Measurements from ENCODE around the gene ITGA8. TPM values are rescaled to one million over a fixed set of nuclear protein-coding genes. Genes with fewer than 3 reads are reported as not detected.

The ITGA8 gene
- total RNA-seq, 1 donor from 2014 or later, result 1.7 TPM

DNA sequence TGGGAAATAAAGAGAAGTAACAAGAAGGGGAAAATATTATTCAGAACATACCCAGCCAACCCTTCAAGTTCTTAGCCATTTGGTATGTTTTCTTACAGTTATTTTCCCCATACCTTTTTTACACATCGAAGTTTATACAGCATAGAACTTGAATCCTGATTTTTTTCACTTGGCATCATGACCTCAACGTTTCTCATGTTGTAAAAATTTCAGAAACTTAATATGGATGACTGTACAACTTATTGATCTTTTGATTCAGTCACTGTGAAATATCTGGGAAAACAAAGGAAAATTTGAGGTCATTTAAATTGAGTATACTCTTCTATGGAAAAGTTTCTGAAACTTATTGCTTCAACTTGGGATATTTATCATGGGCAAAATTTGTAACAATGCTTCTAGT lies 245.1 kb downstream of the ITGA8 start:
- Histone ChIP-seq H3K36me3 (no peaks in the 10 kb centered on the region), H3K27ac (replicated peaks) (no peak overlapping the region), H3K4me3 (no peak overlapping the region), H3K4me1 (peaks cover 12% of the 10 kb centered on the region), H3K9me3 (replicated peaks) (peaks cover 4% of the 10 kb centered on the region), H3K27me3 (ENCODE audit: low read depth) (peaks cover 34% of the 10 kb centered on the region)
- intact Hi-C loops (cut with micrococcal nuclease), result no loop called here
- no peak for DNase-seq
- TF ChIP-seq, protein P1, sequence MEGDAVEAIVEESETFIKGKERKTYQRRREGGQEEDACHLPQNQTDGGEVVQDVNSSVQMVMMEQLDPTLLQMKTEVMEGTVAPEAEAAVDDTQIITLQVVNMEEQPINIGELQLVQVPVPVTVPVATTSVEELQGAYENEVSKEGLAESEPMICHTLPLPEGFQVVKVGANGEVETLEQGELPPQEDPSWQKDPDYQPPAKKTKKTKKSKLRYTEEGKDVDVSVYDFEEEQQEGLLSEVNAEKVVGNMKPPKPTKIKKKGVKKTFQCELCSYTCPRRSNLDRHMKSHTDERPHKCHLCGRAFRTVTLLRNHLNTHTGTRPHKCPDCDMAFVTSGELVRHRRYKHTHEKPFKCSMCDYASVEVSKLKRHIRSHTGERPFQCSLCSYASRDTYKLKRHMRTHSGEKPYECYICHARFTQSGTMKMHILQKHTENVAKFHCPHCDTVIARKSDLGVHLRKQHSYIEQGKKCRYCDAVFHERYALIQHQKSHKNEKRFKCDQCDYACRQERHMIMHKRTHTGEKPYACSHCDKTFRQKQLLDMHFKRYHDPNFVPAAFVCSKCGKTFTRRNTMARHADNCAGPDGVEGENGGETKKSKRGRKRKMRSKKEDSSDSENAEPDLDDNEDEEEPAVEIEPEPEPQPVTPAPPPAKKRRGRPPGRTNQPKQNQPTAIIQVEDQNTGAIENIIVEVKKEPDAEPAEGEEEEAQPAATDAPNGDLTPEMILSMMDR (IDR thresholded peaks at IDR 0.05; ENCODE audit: borderline replicate concordance), result no peak

DNA sequence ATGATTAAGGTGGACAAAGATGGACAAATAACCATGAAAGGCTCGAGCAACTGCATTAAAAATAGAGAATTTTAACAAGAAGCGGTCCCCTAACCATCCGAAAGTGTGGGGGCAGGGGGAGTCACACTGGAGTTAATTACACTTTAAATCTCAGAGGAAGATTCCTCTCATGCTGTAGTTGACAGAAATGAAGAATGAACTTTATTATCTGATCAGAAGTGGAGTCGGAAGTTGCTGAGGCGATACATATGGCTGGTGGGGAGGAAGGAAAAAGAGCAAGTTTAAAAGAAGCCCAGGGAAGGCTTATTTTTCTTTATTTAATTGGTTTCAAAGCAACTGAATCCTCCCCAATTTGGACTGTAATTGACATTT lies 246.3 kb downstream of the ITGA8 start:
- TF ChIP-seq, protein P1 (IDR thresholded peaks at IDR 0.05; ENCODE audit: borderline replicate concordance), result no peak
- Histone ChIP-seq H3K4me1 (peaks cover 12% of the 10 kb centered on the region), H3K27ac (replicated peaks) (no peak overlapping the region), H3K9me3 (replicated peaks) (peaks cover 4% of the 10 kb centered on the region), H3K36me3 (no peaks in the 10 kb centered on the region), H3K27me3 (ENCODE audit: low read depth) (peaks cover 31% of the 10 kb centered on the region), H3K4me3 (no peak overlapping the region)
- intact Hi-C loops (cut with micrococcal nuclease), result no loop called here
- DNase-seq, result no peak

GRCh38 chr10:15472431-15473395 lies 247.0 kb downstream of the ITGA8 start:
- intact Hi-C loops (cut with micrococcal nuclease), result no loop called here
- Histone ChIP-seq H3K4me1 (peaks cover 12% of the 10 kb centered on the region), H3K9me3 (replicated peaks) (peaks cover 4% of the 10 kb centered on the region), H3K36me3 (no peaks in the 10 kb centered on the region), H3K27me3 (ENCODE audit: low read depth) (peaks cover 31% of the 10 kb centered on the region), H3K27ac (replicated peaks) (peak overlapping the region; percentile 47), H3K4me3 (no peak overlapping the region)
- TF ChIP-seq, protein P1 (IDR thresholded peaks at IDR 0.05; ENCODE audit: borderline replicate concordance), result no peak
- DNase-seq, result no peak

GRCh38 chr10:15472008-15472407 lies 247.7 kb downstream of the ITGA8 start:
- H3K4me3 ChIP-seq, result no peak overlapping the region
- no peaks in the 10 kb centered on the region for H3K36me3 ChIP-seq
- DNase-seq, result no peak
- H3K9me3 ChIP-seq (replicated peaks), result peaks cover 4% of the 10 kb centered on the region
- peaks cover 12% of the 10 kb centered on the region for H3K4me1 ChIP-seq
- TF ChIP-seq, protein P1 (IDR thresholded peaks at IDR 0.05; ENCODE audit: borderline replicate concordance), result no peak
- H3K27me3 ChIP-seq (ENCODE audit: low read depth), result peaks cover 26% of the 10 kb centered on the region
- no peak overlapping the region for H3K27ac ChIP-seq (replicated peaks)
- intact Hi-C loops (cut with micrococcal nuclease), result no loop called here

GRCh38 chr10:15469111-15469510 lies 250.6 kb downstream of the ITGA8 start:
- H3K4me1 ChIP-seq, result peaks cover 12% of the 10 kb centered on the region
- peaks cover 1% of the 10 kb centered on the region for H3K9me3 ChIP-seq (replicated peaks)
- TF ChIP-seq, protein P1 (IDR thresholded peaks at IDR 0.05; ENCODE audit: borderline replicate concordance), result no peak
- H3K4me3 ChIP-seq, result no peak overlapping the region
- H3K27ac ChIP-seq (replicated peaks), result no peak overlapping the region
- no peaks in the 10 kb centered on the region for H3K36me3 ChIP-seq
- intact Hi-C loops (cut with micrococcal nuclease), result no loop called here
- peaks cover 18% of the 10 kb centered on the region for H3K27me3 ChIP-seq (ENCODE audit: low read depth)
- no peak for DNase-seq

All from left ventricle myocardium inferior (tissue), 1 donor.